NCI-H510A (cell line): Measurements from ENCODE around the gene S100B.
"Not testable (repeated sequence)": the region's sequence is repeated elsewhere in the genome, so short reads cannot be mapped to it uniquely, and the experiment has no call there.

ENCODE experiments used
- DNase-seq: peaks from one replicate; lab custom pipeline; 2025; lab: John Stamatoyannopoulos, UW

S100B gene

DNA sequence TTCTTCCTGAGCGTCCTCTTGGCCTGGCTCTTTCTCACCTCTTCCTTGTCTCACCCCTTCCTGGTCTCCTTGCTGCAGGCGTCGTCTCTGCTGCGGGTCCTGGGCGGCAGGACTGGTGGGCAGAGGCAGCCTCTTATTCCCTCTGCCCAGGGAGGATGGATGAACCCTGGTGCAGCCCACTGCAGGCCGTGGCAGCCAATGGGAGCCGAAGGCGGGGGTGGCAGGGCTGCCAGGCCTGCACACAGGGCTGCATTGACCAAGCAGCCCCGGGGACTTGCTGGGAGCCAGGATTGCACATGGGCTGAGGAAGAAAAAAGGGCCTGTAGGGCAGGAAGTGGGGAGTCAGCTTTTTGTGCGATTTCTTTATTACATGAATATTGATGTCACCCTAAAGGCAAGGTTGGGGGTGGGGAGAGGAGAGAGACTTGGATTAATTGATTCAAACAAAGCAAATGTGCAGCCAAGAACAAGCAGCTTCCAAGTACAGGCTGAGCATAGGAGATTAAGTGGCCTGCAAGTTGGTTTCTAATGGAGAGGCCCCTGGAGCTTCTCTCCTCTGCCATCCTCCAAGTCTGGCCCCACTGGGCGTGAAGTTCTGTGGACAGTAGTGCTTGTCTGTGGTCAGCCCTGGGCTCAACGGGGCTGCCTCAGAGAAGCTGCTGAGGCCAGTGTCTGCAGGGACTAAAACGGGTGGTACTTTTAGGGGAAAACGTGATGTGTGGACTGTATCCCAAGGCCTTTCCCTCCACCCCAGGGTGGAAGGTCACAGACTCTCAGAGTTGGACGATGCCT is at the start of gene S100B:
S100B (minus strand) TSS at position 108 of the 792 bp plus-strand sequence. CDS start 2,667 bp downstream, outside the sequence.
- DNase-seq = no peak

DNA sequence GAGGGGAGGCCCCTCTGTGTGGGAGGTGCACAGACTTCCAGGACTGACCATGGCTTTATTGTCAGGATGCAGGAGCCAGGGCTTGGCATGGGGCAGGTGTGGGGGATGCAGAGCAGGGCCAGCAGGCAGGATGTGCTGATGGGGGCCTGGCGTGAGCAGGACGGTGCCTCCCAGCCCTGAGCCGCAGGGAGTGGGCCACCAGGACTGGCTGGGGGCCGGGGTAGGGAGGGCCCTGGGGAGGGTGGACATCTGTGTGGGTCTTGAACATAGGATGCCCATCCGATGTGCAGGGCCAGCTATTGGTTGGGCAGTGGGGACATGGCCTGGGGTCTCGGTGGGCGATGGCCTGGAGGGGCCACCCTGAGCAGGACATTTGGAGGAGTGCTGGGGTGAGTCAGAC is 46.2 kb upstream of the S100B start:
- DNase-seq = no peak

DNA sequence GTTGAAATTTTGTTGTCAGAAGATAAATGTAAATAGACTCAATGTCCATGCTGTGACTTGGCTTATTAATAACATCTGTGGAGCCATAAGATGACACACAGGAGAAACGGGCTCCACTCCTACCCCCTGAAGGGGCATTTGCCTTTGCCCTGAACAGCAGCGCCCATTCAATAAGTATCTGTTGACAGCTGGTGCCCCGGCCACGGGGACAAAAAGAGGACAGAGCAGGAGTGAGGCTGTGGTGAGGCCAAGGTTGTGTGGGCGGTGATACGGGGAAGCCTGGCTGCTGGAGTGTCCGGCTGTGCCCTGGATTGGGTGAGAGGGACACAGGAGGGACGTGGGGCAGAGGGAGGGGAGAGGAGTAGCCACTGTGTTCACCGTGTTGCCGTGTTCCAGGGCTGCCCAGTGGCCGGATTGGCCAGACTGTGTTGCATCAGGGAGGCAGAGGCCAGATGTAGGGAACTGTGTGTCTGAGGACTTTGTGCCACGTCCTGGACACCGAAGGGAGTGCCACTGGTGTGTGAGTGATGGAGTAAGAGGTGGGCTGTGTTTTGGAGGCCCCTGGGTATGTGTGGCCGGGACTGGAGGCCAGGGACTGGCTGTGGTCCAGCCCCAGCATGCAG is 45.7 kb upstream of the S100B start:
- DNase-seq = no peak

DNA sequence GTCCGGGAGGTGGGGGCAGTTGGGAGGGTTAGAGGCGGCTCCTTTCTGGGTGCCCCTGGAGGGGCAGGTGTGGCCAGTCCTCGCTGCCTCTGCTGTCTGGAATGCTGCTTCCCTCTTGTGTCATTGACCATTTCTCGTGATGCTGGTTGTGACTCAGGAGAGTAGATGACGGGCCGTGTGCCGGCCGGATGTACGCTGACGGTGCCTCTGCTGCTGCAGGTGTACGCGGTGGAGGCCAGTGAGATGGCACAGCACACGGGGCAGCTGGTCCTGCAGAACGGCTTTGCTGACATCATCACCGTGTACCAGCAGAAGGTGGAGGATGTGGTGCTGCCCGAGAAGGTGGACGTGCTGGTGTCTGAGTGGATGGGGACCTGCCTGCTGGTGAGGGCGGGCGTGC is 44.5 kb upstream of the S100B start:
- DNase-seq = no peak

DNA sequence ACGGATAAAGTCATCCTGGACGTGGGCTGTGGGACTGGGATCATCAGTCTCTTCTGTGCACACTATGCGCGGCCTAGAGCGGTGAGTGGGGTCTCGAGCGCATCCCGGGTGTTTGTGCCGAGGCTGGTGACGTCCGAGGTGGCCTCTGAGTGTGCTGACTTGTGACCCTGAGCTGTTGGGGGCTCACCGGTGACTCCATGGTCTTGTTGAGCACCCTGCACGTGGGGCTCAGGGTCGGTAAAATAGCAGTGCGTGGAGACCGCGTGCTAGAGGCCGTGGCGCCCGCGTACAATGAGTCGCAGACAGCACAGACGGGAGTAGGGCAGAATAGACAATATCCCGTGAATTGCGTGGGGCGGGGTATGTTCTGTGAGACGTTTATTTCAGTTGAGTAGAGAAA is 43.7 kb upstream of the S100B start:
- DNase-seq = no peak

DNA sequence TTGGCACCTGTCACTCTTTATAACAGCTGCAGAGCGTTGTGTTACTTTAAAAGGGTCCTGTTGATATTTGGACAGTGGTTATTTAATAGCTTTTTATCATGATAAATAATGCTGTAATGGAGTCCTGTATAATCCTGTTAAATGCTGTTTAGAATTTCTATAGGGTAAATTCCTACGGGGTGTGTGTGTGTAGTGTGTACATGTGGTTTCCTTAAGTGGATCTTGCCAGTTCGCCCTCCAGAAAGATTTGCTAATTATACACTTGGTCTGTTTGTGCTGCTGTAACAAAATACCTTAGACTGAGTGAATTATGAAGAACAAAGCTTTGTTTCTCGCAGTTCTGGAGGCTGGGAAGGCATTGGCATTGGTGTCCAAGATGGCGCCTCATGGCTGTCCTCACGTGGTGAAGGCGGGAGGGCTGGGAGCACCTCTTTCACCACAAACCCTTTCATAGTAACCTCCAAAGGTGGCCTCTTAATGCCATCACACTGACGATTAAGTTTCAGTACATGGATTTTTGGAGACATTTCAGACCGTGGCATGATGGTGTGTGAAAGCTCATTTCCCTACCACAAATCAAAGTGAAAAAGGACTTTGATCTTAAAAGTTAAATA is 41.8 kb upstream of the S100B start:
- no peak for DNase-seq

DNA sequence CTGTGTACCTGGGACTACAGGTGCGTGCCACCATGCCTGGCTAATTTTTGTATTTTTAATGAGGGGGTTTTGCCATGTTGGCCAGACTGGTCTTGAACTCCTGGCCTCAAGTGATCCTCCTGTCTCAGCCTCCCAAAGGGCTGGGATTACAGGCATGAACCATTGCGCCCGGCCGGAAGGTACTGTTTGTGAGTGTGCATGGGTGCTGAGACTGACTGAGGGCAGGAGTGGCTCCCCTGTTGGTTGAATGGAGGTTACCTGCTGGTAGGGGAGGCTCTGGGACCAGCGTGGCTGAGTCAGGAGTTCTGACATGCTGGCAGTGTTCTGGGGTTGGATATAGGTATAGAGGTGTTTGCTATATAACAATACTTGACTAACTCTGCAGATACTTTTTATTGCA is 41.0 kb upstream of the S100B start:
- no peak for DNase-seq

DNA sequence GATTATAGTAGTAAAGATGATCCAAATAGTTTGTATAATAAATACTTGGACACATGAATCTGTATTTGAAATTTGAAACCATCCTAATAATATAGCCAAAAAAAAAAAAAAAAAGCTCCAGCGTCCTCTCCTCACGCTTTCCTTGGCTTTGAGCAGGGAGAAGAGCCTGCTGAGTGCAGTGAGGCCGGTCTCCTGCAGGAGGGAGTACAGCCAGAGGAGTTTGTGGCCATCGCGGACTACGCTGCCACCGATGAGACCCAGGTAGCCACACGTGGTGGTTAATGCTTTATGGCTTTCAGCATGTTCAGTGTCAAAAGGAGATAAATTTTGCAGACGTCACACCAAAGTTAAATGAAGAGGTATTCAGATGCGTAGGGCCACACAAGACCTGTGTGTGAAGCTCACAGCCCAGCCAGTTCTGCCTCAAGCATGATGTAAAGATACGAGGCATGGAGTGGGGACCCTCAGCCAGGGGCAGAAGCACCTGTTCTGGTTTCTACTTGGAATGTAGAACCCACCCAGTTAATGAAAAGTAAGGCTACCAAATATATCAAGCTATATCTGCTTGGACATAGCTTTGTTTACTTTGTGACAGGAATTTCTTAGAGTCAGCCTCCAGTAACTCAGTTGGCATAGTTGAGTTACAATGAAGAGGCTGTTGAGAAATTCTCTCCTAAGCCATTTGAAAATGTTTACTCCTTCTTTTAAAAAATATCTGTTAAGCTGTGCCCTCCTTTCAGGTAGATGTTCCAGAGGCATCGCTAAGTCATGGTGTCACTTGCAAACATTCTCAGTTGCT is 38.7 kb upstream of the S100B start:
- no peak for DNase-seq

DNA sequence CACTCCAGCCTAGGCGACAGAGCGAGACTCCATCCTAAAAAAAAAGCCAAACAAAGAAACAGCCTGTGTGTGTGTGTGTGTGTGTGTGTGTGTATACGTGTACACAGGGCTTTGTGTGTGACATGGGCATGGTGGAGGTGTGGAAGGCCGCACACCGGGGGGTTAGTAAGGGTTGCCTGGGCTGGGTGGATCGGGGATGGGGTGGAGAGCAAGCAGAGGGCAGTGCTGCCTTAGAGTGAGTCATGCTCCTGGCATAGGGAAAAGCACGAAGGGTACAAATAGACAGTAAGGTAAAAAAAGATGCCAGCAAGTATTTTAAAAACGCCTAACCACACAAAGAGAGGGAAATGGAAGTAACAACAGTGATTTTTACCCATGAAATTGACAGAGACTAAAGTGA is 36.8 kb upstream of the S100B start:
- no peak for DNase-seq

DNA sequence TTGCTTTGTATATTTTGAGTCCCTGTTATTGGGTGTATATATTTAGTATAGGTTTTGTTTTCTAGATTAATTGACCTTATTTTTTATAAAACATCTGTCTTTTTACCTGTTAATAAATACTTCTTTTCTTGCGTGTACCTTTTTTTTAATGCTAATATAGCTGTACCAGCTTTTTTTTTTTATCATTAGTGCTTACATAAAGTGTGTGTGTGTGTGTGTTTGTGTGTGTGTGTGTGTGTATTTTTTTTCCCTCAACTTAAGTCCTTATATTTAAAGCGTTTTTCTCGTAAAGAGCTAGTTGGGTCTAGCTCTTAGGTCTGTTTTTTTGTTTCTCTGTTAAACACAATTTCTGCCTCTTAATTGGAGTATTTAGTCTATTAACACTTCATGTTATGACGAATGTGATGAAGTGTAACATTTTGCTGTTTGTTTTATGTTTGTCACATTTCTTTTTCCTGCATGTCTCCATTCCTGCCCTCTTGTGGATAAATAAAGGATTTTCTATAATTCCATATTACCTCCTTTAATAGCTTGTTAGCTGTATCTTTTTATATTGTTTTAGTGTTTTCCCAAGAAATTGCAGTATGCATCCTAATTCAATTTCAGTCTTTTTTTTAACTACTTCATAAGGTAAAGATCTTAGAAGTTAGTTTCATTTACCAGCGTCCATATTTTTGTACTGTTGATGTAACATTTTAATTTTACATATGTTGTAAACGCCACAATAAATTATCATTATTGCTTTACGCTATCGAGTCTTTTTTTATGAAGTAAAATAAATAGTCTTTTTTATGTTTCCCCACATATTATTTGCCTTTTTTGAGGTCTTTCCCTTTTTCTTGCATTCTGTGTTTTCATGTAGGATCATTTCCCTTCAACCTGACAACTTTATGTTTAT is 34.9 kb upstream of the S100B start:
- DNase-seq = no peak

DNA sequence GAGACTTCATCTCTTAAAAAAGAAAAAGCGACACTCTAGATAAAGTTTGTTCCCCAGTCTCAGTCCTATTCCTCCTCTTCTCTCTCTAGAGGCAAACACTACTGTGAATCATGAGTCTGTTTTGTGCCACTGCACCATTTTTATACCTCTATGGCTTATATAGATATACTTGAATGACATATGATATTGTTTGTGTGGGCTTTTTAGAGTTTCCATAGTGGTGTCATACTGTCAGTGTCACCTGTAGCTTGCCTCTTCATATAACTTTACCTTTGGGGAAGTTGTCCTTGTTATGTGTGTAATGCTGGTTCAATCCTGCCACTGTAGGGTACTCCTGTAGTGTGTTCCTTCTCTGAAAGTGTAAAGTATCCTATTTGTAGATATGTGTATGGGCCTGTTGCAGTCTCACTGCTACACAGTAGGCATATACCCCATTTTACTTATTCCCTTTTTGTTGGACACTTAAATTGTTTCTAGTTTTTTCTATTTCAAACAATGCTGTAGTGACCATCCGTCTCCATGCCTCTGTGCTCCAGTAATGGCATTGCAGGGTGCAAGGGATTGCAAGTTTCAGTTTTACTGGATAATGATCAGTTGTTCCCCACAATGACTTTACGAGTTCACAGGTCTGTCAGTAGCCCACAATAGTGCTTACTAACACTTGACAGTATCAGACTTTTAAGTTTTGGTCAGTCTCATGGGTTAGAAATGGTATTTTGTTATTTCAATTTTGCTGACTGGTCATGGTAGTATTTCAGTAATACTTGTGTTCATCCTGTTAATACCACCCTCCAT is 33.3 kb upstream of the S100B start:
- no peak for DNase-seq

DNA sequence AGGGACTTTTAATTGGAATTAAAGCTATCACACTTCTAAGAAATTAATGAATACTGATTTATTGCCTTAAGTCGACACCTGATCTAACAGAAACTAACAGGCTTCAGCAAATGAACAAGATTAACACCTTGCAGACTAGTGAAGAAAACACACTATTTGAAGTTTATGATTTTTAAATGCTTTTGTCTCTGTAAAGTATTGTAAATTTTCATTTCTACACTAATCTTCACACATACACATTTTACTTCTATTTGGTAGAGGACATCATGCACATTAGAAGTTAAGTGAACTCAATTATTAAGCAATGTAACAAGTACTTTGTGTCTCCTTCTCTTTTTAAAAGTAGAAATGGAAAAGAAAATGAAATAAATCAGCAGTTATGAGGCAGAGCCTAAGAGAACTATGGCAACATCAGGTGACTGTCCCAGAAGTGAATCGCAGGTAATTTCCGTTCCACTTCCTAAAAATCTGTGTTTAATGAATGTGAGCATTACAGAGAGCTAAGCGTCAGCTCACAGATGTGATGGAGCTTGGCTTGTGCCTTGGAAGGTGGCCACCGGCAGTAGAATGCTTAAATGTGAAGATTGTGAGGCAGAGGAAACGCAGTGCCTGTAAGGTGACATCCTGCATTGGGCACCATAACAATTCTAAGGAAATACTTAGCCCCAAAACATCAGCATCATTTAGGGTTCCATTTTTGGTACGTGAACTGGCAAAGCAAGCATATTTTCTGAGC is 31.8 kb upstream of the S100B start:
- no peak for DNase-seq

DNA sequence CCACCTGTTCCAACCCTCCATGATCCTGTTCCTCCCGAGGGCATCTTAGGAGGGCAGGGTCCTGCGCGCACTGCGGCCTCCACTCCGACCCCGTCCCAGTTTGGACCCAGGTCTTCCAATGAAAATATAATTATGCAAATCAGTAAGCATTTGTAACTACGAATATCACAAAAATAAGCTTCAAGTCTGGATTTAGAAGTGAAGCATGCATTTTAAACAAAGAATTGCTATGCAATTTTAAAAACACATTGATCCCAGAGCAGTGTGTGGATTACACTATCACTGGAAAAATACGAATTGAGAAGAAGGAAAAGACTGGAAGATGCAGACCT is 31.3 kb upstream of the S100B start:
- no peak for DNase-seq

DNA sequence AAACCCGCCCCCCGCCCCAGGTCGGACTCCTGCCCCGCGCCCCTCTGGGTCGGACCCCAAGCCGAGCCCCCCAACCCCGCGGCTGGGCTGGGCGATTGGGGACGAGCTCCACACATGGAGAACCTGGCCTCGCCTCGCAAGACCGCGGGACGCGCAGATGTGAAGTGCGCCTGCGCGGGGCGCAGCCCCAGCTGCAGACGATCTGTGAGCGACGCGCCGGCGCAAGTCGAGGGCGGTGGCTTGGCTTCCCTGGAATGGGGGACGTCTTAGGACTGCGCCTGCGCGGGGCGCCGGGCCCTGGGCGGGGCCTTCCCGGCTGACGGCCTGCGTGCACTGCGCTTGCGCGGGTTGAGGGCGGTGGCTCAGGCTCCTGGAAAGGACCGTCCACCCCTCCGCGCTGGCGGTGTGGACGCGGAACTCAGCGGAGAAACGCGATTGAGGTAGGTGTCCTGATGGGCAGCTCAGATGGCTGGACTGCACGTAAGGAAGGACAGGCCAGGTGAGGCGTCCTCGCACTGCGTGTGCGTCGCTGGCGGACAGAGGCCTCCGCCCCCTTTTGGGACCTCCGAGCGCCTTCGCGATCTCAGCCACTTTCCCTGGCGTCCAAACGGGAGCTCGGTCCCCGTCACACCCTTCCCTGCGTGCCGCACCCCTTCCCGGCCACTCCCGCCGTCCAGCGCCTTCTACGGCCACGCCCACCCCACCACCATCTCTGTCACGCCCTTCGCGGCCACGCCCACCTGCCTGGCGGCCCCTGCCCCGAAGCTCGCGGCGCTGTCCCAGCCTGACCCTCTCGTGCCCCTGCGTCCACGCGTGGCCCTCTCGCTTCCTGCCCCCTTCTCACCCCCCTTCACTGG is 30.7 kb upstream of the S100B start, which contains the start of gene PRMT2:
PRMT2 (plus strand) TSS at position 351 of the 857 bp plus-strand sequence. CDS start 1,278 bp downstream, outside the sequence.
- DNase-seq = peak; percentile 87

DNA sequence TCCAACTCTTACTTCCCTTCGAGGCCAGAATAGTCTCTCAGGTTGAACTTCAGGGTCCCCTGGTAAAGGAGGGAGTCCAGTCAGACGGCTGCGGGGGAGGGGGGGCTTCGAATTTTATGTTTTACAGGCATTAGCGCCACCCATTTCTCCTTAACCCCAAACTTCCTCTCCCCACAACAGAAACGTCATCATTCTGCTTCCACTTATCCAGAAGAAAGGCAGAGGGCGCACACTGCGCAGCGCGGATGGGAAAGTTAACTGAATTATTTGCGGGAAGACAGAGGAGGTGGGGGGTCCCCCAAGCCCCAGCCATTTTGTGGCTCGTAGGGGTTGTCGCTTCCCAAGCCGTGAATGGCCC is 30.1 kb upstream of the S100B start:
- DNase-seq = peak; percentile 54

DNA sequence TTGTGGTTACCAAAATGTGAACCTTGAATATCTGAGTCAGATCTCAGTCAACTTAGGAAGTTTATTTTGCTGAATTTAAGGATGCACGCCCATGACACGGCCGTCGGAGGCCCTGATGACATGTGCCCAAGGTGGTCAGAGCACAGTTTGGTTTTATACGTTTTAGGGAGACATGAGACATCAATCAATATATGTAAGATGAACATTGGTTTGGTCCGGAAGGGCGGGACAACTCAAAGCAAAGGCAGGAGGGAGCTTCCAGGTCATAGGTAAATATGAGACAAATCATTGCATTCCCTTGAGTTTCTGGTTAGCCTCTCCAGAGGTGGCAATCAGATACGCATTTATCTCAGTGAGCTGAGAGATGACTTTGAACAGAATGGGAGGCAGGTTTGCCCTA is 29.5 kb upstream of the S100B start:
- DNase-seq = no peak

DNA sequence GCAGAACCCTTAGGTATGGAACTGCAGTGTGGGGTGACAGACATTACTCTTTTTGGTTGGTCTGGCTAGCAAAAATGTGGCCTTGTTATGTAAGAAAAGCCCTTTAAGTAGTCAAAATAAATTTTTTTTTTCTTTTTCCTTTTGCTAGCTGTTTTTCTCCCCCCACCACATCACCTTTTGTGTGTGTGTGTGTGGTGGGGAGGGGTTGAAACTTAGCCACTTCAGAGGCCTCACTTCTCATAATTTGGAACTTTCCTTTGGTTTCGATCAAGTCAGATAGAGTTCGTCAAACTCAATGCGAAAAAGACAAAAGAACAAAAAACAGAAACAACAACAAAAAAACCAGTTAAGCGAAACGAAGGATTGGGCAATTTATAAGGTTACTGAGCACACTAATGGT is 28.7 kb upstream of the S100B start:
- DNase-seq = no peak

DNA sequence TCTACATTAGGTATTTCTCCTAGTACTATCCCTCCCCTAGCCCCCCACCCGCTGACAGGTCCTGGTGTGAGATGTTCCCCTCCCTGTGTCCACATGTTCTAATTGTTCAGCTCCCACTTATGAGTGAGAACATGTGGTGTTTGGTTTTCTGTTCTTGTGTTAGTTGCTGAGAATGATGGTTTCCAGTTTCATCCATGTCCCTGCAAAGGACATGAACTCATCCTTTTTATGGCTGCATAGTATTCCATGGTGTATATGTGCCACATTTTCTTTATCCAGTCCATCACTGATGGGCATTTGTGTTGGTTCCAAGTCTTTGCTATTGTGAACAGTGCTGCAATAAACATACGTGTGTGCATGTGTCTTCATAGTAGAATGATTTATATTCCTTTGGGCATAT is 26.0 kb upstream of the S100B start:
- DNase-seq = not testable (repeated sequence)

DNA sequence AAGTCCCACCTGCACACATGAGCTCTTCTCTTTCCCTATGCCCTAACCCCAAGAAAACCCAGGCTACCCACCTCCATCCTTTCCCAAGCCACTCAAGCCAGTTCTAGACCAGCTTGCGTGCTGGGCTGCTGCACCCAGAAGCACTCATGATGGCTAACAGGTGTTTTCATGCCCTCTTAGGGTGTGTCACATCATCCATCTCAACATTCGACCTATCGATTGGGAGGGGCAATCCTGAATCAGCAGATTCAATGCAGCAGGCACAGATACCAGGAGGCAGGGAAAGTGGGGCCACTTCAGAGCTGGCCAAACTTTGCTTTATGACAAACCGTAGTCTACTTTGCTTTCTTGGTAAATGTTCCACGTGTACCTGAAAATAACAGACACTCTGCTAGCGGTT is 24.0 kb upstream of the S100B start:
- no peak for DNase-seq
